DMS153 treated with DMSO at 0.1 percent for 48 hours (cell line): Measurements from ENCODE around the gene KLK14.

ENCODE experiments used
- DNase-seq: peaks from one replicate; lab custom pipeline; 2025; ENCODE audit not compliant: unreplicated experiment; lab: John Stamatoyannopoulos, UW

KLK14 gene

GRCh38 chr19:51082611-51083010 lies at the start of gene KLK14:
KLK14 (minus strand) TSS chr19:51082887; CDS start chr19:51082614, 273 bp downstream.
- DNase-seq, result no peak

GRCh38 chr19:51131780-51132680 lies 49.3 kb upstream of the KLK14 start:
- peak; percentile 8 for DNase-seq

GRCh38 chr19:51129716-51130115 lies 47.0 kb upstream of the KLK14 start:
- no peak for DNase-seq

- no peak for DNase-seq
Observed at GRCh38 chr19:51128227-51128626, 45.5 kb upstream of the KLK14 start.

GRCh38 chr19:51127755-51128154 lies 45.1 kb upstream of the KLK14 start:
- DNase-seq, result no peak

- DNase-seq, result no peak
Observed at GRCh38 chr19:51127032-51127431, 44.3 kb upstream of the KLK14 start.

GRCh38 chr19:51125421-51126075 lies 42.9 kb upstream of the KLK14 start:
- no peak for DNase-seq

- no peak for DNase-seq
Observed at GRCh38 chr19:51124729-51125128, 42.0 kb upstream of the KLK14 start, which contains the start of gene SIGLEC9. SIGLEC9 (plus strand) TSS chr19:51124906; CDS start chr19:51124975, 69 bp downstream.

- no peak for DNase-seq
Observed at GRCh38 chr19:51124216-51124615, 41.5 kb upstream of the KLK14 start.

- DNase-seq, result no peak
Observed at GRCh38 chr19:51123802-51124201, 41.1 kb upstream of the KLK14 start.

GRCh38 chr19:51123381-51123800 lies 40.7 kb upstream of the KLK14 start:
- no peak for DNase-seq

GRCh38 chr19:51122112-51122981 lies 39.7 kb upstream of the KLK14 start:
- no peak for DNase-seq

GRCh38 chr19:51121257-51121656 lies 38.6 kb upstream of the KLK14 start:
- no peak for DNase-seq

GRCh38 chr19:51120160-51120559 lies 37.5 kb upstream of the KLK14 start:
- no peak for DNase-seq

GRCh38 chr19:51119611-51120010 lies 36.9 kb upstream of the KLK14 start:
- DNase-seq, result no peak

GRCh38 chr19:51119101-51119500 lies 36.4 kb upstream of the KLK14 start:
- no peak for DNase-seq

GRCh38 chr19:51116736-51117286 lies 34.1 kb upstream of the KLK14 start:
- DNase-seq, result no peak

- no peak for DNase-seq
Observed at GRCh38 chr19:51114087-51114729, 31.5 kb upstream of the KLK14 start.

- no peak for DNase-seq
Observed at GRCh38 chr19:51111606-51112005, 28.9 kb upstream of the KLK14 start.

GRCh38 chr19:51110666-51110971 lies 27.9 kb upstream of the KLK14 start:
- DNase-seq, result no peak

GRCh38 chr19:51108805-51109146 lies 26.1 kb upstream of the KLK14 start:
- DNase-seq, result no peak
